H4 (cell line): ENCODE results near the gene SEMA3D. TPM values are rescaled to one million over a fixed set of nuclear protein-coding genes. Genes with fewer than 3 reads are reported as not detected.
A peak's percentile ranks its signal among the peaks of the same experiment; 100 is the strongest.

Experiments
- DNase-seq: peaks from one replicate; pipeline ENCODE4 v3.0.0-alpha.2; 2015; ENCODE audit warnings: low spot score
- total RNA-seq: library from RNA; depleted of rRNA; stranded (reverse); fragments of >200 nt; shearing (Covaris generic); gene quantifications from 2 replicates; pipeline ENCODE4 v1.2.3, GENCODE V29; 2014

The SEMA3D gene
- total RNA-seq, 1 experiment from 2014 or later, result 58.8 TPM

DNA sequence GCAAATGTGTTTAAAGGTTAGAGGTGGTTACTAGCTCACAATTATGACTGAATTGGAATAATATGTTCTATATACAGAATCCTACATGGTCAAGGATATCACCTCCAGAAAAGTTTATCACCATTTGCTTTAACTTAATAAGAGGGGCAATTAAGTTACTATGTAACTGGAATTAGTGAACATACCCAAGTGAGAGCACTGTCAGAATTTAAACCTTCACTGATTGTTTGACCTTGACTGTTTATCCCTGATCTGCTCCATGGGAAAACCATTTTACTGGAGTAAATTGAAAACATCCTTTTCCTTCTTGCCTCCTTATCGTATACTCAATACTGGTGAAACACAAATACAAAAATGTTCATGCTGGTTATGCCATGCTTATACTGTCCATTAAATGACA lies 107.4 kb downstream of the SEMA3D start:
- no peak for DNase-seq

DNA sequence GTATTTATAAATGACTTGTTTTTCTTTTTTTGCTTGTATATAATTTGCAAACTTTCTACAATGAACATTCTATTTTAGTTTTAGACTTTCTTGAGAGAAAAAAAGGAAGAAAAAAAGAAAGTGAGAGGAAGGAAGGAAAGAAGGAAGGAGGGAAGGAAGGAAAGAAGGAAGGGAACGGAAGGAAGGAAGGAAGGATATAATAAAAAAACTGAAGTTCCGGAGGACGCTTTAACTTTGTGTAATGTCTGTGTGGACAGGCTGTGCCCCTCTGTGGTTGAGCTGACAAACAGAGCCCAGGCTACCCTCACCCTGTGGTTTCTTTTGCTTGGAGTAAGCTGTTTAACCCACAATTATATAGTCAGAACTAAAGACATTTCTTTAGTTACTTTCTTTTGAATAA lies 108.7 kb downstream of the SEMA3D start:
- no peak for DNase-seq

DNA sequence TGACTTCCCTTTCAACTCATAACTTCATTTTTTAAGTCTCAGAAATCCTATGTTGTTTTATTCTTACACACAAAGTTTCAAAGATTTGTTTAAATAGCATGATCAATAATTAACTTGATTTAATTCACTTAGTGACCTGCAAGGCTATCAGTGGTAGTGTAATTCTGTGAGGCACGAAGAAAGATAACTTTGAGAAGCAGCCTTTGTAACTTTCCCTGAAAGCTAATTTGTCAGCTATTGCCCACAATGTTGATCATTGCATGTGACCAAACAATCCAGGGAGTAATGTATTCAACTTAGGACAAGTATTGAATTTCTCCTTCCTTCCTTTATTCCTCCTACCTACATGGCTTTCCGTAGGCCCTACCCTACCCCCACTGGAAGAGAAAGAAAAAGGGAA lies 111.0 kb downstream of the SEMA3D start:
- DNase-seq, result no peak

DNA sequence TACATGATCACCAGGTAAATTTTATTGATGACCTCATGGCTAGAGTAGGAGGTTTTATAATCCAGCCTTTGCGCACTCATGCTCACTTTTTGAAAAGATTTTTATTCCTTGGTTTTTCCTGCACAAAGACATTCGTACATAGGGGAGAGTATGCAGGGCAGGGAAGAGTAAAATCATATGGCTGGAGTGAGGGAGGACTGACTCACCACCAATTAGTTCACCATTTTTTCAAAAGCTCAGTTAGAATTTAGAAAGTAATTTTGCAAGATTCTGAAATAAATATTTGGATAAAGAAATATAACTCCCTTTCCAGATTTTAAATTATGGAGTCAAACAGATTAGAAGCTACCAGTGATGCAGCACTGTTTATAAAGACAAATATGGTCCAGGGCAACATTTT lies 111.9 kb downstream of the SEMA3D start:
- DNase-seq, result no peak

DNA sequence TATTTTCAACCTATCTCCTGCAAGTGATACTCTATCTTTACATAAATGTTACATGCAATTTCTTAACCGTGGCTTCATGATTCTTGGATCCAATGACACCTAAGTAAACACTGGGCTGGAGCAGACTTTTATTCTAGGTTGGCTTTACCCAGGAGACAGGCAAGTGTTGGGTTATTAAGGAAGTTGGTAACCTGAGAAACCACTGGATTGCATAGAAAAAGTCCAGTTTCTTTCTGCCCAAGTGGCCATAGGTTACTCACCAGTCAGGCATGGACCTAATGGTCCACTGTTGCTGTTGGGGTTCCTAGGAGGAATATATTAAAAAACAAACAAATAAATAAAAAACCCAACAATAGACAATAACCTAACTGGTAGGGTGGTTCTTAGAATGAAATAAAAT lies 112.8 kb downstream of the SEMA3D start:
- DNase-seq, result no peak

DNA sequence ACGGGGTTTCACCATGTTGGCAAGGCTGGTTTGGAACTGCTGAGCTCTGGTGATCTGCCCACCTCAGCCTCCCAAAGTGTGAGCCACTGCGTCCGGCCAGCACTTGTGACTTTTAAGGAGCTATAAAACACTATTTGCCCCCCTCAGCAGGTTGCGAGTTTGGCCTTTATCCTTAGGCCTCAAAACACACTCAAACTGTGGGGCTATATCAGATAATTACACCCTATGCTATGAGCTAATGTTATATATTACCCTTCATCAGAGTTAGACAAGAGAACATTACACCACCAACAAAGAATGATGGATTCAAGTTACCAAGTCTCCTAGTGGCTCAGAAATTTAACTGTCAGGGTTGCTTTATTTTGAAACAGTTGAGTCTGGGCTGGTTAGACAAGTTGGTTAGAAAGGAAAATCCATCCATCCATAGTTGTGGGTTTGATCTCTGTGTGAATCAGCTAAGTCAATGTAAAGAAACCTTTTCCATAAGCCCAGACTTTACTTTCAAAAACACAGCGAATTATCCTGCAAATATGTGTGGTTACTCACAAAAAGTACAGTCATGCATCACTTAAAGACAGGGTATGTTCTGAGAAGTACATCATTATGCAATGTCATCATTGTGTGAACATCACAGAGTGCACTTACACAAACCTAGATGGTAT lies 115.8 kb downstream of the SEMA3D start:
- DNase-seq, result no peak

DNA sequence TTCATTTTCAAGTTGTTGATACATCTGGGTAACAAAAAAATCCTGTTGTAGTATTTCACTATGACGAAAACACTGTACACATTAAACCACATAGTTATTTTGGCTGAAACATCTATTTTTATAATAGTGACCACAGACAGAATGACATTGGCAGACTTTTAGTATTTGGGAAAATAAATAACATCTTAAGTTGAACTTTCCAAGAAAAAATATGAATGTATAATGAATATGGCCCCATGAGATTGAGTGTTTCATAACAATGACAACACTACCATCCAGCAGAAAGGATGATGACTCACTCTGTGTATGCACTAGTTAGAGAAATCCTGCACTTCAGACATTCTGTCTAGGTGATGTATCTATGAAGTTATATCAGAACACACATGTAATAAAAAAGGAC lies 118.1 kb downstream of the SEMA3D start:
- DNase-seq, result peak; percentile 65

DNA sequence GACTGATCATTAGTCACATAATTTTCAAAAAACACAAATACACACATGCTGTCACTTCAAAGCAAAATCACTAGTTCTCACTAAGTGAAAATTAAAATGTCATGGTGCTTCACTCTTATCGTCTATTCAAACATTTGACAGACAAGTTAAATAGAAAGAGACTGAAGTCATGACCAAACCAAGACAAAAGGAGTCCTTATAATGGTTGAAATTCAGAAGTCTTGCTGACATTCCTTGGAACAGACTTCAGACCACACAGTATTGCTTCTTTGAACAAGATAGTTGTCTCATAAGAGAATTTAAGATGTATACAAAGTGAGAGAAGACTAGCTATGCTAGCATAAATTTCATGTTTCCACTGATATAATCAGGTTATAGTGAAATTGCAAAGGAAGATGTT lies 119.5 kb downstream of the SEMA3D start:
- no peak for DNase-seq

DNA sequence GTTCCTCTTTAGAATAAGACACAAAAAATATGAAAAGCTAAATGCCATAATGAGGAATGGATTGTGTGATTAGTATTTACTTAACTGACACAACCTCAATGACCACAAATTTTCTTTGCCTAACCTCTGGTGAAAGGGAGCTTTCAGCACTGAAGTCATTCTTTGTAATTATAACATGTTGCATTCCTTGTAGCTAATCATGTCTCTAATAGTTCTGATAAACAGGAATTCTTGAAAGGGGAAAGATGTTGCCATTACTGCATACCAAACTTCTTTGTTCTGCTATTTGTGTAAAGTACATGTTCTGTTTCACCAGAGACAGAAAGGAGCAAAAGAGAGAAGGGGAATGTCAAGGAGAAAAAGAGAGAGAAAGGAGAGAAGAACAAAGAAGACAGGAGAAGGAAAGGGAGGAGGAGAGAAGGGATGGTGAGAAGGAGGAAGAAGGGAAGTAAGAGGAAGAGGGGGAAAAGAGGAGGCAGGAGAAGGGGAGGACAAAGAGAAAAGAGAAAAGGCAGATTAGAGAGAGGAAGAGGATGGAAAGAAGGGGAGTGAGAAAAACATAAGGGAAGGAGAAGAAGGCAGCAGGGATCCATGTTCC lies 120.9 kb downstream of the SEMA3D start:
- DNase-seq, result no peak

DNA sequence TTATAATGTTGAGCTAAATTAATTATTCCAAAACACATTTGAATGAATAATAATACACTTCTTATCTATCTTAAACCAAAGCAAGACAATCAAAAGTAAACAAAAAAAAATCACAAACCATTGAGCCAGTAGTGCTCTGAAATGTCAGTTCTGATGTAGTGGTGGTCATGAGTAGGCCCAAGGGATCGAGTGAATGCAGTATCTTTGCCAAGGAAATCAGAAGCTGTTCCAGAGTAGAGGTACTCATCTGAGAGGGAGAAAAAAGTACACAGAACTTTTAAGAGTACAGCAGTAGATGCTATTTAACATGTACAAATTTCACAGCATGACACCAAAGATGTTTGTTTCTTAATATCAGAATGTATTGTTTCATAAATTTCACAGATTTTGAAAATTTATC lies 121.5 kb downstream of the SEMA3D start:
- DNase-seq, result no peak

DNA sequence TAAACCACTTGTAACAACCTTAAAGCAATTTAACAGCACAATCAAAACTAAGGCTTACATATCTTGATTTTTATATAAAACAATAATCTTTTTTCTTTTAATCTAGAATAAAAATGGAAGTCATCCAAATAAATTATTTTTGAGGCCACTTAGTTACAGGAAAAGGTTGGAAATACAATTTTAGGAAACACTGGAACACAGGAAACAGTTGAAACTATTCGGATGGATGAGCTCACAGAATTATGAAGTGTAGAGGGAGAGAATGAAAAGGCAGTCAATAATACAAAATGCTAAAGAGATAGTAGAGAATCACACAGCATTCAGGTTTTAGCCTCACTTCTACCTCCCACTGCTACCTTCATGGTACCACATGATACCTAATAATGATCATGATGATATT lies 124.2 kb downstream of the SEMA3D start:
- no peak for DNase-seq

DNA sequence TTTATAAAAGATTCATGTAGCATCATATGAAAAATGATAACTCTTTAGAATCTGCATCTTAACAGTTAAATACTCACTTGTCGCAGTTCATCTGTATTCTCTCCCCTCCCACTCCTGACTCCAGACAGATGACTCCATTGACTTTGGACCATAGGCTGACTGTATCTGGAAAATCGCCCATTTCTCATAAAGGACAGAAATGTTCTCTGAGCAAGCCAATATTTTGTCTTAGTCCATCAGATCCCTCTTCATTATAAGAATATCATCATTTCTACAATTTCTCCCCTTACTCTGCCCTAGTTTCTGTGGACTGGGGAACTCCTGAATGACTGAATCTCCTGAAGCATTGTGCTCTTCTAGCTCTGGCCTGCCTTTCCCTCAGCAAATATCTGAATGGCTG lies 125.4 kb downstream of the SEMA3D start:
- no peak for DNase-seq

DNA sequence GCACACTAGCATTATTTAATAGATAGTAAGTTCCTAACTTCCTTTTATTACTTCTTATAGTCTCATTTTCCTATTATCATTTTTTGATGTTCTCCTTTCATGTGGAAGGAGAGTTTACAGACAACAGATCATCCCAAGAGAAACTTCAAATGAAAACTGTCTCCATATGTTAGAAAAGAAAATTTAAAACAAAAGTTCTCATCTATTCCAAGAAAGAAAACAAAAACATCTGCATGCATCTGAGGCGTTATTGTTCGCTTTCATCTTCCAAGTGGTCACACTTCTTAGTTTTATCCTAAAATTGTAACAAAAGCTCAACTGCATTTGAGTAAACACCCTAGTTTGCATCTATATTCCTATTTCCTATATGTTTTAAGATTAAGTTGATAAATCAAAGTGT lies 126.2 kb downstream of the SEMA3D start:
- no peak for DNase-seq

DNA sequence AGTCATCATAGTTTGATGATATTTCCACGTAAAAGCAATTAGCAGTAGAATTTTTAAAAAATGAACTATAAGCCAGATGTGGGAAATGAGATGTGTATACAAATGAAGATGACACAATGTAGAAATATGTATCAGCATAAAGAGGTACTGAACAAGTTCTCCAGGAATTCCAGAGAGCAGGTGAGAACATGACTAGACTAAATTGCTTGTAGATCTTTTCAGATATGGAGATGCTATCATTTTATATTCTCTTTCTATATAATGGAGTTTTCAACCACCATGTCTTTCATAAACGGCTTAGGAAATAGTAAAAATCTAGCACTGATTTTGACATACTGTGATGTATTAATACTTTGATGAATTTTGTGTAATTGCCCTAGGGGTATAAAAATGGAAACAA lies 130.9 kb downstream of the SEMA3D start:
- DNase-seq, result no peak

DNA sequence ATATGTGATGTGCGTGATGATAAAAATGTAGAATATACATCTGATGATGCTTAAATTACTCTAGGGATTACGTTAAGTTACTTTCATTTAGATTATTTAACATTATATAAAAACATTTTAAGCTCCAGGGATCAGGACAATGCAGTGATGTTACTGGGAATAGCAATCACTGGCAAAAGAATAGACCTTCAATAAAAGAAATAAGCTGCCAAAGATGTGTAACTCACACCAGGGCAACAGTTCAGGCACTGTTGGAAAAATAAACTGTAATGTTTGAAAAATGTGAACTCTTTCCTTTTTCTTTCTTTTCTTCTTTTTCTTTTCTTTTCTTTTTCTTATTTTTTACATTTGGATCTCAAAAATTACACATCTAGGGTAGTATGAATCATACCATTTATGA lies 131.7 kb downstream of the SEMA3D start:
- DNase-seq, result no peak

DNA sequence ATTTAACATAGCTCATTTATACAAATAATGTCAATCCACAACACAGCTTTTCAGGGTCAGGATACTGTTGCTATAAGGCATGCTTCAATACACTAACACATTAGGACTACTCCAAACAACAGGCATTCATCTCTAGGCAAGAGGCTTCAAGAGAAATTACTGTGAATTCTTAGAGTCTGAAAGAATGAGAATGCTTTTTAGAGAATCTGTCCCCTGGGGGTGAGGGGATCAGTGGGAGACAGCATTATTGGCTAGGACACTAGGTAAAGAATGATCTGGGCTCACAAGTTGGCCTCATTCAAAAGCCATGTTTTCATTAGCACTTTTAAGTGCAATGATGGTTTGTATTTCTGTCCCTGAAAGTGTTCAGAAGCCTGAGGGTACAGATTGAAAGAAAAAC lies 132.6 kb downstream of the SEMA3D start:
- no peak for DNase-seq

DNA sequence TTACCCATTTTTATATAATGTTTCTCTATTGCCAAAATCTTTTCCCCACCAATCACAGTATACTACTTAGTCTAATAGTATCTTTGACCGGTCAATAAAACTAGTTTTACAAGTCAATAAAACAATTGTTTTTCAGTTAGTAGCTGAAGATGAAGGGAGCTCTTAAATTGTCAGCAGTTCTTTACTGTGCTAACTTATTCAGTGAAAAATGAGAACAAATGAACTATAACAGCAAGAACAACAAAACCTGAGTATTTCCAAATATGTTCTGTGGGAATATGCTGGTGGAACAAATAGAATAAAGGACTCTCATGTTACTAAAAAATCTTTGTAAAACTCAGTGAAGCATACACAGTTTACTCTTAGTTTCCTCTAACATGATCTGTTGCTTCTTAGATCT lies 134.0 kb downstream of the SEMA3D start:
- no peak for DNase-seq

DNA sequence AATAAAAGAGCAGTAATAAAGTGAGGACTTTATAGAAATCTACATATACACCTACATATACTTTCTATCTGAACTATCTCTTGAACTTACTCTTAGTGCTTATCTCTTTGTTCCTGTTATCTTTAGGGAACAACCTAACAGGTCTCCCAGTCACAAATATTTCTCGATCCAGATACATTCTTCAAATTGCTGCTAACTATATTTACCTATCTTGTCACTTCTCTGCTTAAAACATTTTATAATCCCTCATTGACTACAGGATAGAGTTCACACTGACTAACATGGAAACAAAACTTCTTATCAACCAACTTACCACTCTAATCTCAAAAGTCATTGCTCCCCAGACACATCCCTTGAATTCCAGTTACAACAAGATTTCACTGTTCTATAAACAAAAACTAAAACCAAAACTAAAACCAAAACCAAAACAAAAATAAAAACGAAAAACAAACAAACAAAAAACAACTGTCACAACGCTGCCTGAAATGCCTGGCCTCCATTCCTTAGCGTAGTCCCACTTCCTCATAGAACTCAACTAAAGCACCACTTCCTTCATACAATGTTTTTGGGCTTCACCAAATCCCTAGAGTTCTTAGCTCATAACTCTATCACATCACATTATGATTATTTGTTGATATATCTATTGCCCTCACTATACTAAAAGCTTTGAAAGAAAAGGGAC lies 134.7 kb downstream of the SEMA3D start:
- DNase-seq, result no peak

DNA sequence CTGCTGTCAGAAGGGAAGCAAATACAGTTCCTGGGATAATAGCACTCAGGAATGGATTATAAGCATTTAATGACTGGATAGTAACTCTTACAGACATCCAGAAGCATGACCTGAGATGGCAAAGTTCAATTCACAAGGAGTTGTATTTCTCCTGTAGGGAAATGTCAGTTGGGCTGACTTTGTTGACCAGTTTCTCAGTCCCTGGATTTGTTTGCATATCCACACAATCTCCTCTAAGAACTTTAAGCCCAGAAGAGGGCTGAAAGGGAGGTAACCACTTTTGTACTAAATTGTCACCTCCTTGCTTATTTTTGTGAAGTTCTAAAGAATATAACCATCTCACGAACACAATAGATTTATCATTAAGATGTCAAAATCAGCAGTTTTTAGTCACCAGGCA lies 140.3 kb downstream of the SEMA3D start:
- no peak for DNase-seq

DNA sequence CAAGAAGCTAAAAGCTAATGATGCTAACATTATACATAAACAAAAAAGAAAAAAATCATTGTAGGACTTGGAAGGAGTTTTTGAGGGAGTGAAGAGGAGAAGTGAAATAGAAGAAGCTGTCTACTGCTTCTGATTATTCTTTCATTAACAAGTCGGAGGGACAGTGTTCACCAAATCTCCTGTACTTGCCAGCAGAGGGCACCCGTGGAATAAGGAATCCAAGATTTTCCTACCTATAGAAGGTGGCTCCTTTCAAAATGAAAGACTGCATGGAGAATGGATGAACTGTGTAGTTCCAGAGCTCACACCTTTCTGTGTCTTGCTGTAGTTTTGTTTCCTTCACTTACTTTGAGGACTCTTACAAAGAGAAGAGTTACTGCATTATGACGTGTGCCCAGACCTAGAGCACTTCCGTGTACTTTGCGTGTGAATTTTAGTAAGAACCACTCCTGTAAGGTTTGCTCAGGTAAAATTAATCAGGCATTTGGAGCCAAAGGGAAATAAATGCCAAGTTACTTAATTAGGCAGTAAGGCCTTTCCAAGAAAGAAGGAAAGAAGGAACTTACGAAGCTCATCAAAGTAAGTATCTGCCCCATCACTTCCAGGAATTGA lies 145.1 kb downstream of the SEMA3D start:
- peak; percentile 78 for DNase-seq

DNA sequence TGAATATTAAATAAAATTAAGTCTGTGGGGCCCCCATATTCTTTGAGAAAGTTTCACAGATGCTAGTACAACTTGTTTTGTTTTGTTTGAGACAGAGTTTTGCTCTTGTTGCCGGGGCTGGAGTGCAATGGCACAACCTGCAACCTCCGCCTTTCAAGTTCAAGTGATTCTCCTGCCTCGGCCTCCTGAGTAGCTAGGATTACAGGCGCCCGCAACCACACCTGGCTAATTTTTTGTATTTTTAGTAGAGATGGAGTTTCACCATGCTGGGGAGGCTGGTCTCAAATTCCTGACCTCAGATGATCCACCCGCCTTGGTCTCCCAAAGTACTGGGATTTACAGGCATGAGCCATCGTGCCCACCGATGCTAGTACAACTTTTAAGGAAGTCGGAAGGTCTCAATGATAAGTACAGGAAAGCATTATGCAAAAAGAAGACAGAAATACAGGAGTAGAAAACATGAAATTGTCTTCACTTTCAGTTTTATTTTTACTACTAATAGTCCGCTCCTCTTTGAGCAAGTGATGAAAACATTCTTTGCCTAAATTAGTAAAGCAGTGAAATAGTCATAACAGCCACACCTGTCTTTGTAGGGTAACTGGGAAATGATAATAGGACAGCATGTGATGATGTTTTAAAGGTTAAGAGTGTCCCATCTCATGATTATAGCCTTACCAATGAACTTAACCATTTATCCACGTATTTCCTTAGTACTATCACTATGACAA lies 147.5 kb downstream of the SEMA3D start:
- DNase-seq, result no peak

DNA sequence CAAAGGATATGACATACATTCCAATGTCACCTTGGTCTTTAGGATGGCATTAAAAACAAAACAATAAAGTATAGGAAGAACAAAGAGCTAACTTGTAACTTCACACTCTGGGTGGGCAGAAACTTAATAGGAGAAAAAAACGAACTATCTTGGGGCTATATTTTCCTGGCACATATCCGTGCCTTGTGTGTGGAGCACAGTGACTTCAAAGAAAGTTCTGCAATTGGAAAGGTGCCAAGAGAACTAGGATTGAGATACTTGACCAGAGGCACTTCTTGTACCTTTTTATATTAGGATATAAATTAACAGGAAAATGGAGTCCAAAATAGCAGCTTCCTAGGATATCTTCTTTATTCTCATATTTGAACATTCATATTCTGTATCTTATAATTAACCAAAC lies 148.4 kb downstream of the SEMA3D start:
- DNase-seq, result no peak
